GM18520 (cell line): ENCODE data around the gene SMOC1.
"Not testable (repeated sequence)": the region's sequence is repeated elsewhere in the genome, so short reads cannot be mapped to it uniquely, and the experiment has no call there.

Experiments used
- ATAC-seq: cut with Tn5 transposase; IDR thresholded peaks from one replicate; pipeline ENCODE4 v1.9.1; 2021; ENCODE audit not compliant: unreplicated experiment

The SMOC1 gene

GRCh38 chr14:69896080-69896479 lies 16.9 kb downstream of the SMOC1 start:
- ATAC-seq = no peak

GRCh38 chr14:69896972-69897371 lies 17.8 kb downstream of the SMOC1 start:
- ATAC-seq = no peak

GRCh38 chr14:69900603-69901002 lies 21.4 kb downstream of the SMOC1 start:
- ATAC-seq = no peak

GRCh38 chr14:69901113-69901951 lies 22.1 kb downstream of the SMOC1 start:
- ATAC-seq = no peak

GRCh38 chr14:69903046-69903445 lies 23.8 kb downstream of the SMOC1 start:
- ATAC-seq = not testable (repeated sequence)

GRCh38 chr14:69904246-69904645 lies 25.0 kb downstream of the SMOC1 start:
- ATAC-seq = no peak

GRCh38 chr14:69906201-69906600 lies 27.0 kb downstream of the SMOC1 start:
- ATAC-seq = no peak

GRCh38 chr14:69909826-69910550 lies 30.8 kb downstream of the SMOC1 start:
- no peak for ATAC-seq

- ATAC-seq = no peak
Observed at GRCh38 chr14:69910871-69911270, 31.7 kb downstream of the SMOC1 start.

GRCh38 chr14:69913686-69914085 lies 34.5 kb downstream of the SMOC1 start:
- no peak for ATAC-seq

- ATAC-seq = no peak
Observed at GRCh38 chr14:69916396-69916795, 37.2 kb downstream of the SMOC1 start.

- ATAC-seq = no peak
Observed at GRCh38 chr14:69917287-69917686, 38.1 kb downstream of the SMOC1 start.

GRCh38 chr14:69919815-69920214 lies 40.6 kb downstream of the SMOC1 start:
- ATAC-seq = no peak

GRCh38 chr14:69921052-69921451 lies 41.8 kb downstream of the SMOC1 start:
- no peak for ATAC-seq

GRCh38 chr14:69922198-69922597 lies 43.0 kb downstream of the SMOC1 start:
- no peak for ATAC-seq

GRCh38 chr14:69924201-69924600 lies 45.0 kb downstream of the SMOC1 start:
- ATAC-seq = no peak

GRCh38 chr14:69928111-69928523 lies 48.9 kb downstream of the SMOC1 start:
- no peak for ATAC-seq

GRCh38 chr14:69930780-69931379 lies 51.7 kb downstream of the SMOC1 start:
- ATAC-seq = no peak

GRCh38 chr14:69931960-69932359 lies 52.7 kb downstream of the SMOC1 start:
- no peak for ATAC-seq

GRCh38 chr14:69932391-69932790 lies 53.2 kb downstream of the SMOC1 start:
- no peak for ATAC-seq

GRCh38 chr14:69933623-69934275 lies 54.5 kb downstream of the SMOC1 start:
- no peak for ATAC-seq
